T-helper 1 cell treated with Interleukin-12 subunit alpha and Interleukin-12 subunit beta and Interleukin-4 antibody, amounts not matched to agents 30 ng/mL and 1 ng/mL, for 36 hours (primary cell): Measurements from ENCODE around the gene CYP27C1. TPM values are rescaled to one million over a fixed set of nuclear protein-coding genes. Genes with fewer than 3 reads are reported as not detected.
"Not testable (repeated sequence)": the region's sequence is repeated elsewhere in the genome, so short reads cannot be mapped to it uniquely, and the experiment has no call there.

Source experiments
- intact Hi-C: fragments of 100-400 bp; cut with micrococcal nuclease; formaldehyde crosslinking; loops from one replicate; pipeline ENCODE4 v1.15.1; 2024
- total RNA-seq: library from RNA; stranded (reverse); gene quantifications from 2 replicates; pipeline ENCODE4 v1.2.3, GENCODE V29; 2022

CYP27C1 gene
- total RNA-seq, 1 donor from 2014 or later: not detected

DNA sequence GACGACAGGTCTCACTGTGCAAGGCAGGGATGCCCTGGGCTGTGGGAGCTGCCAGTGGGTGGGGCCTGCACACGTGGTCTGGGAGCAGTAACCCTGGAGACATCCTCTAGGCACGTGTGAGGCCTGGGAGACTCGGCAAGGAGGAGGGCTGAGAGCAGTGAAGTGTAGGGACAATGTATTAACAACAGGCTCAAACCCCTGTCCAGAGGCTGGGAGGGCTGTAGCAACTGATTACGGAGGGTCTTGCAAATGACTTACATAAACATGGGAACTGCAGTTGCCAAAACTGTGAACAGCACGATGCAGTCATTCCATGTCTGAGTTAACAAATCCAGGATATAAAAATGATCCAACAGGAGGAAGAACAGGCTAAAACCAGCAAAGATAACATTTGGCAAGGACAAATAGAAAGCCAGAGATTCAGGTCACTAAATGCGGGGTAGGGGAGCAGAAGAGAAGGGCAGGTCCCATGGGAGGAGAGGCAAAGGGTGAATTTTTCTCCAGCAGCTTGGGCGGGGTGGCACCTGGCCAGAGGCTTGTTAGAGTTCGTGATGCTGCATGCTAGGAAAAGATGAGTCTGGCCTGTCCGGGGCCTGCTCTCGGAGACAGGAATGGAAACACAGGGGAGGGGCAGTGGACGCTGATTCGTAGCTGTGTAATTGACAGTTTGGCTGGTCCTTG is 44.9 kb downstream of the CYP27C1 start:
- intact Hi-C loops: no loop called here

GRCh38 chr2:127174640-127175039 is 45.5 kb downstream of the CYP27C1 start:
- intact Hi-C loops: no loop called here

DNA sequence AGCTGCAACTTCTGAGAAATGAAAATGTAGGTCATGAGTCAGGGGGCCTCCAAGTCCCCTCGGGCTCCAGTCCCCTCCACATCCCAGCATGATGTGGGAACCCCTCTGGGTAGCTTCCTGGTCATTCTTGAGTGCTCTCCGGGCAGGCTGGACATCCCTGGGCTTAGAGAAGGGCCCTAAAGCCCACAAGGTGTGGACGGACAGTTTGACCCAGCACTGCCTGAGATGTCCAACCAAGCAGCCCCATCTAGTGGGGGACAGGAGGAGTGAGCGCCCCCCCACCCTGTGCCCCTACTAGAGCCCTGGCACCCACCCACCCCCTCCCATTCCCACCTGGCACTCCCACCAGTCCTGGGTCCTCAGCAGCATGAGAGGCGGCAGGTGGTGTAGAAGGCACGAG is 46.0 kb downstream of the CYP27C1 start:
- intact Hi-C loops: no loop called here

DNA sequence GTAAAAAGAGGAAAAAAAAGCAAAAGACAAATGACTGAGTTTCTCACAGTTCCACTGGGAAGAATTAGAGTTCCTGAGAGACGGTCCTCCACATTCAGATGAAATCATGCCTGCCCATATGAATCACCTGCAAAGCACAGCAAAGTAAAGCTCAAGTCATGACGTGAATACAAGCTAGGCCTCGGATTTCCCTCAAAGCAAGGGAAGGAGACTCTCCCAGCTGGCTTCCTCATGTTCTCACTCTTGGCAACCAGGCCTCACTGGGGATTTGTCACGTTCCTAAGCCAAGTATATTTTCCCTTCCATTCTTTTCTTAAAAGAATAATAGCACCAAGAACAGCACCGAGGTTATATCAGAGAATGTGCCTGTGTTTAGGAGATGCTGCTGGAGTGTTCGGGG is 47.0 kb downstream of the CYP27C1 start:
- intact Hi-C loops: no loop called here

GRCh38 chr2:127172306-127172705 is 47.8 kb downstream of the CYP27C1 start:
- intact Hi-C loops: no loop called here

- intact Hi-C loops: no loop called here
Observed at GRCh38 chr2:127170452-127171197, 49.5 kb downstream of the CYP27C1 start.

DNA sequence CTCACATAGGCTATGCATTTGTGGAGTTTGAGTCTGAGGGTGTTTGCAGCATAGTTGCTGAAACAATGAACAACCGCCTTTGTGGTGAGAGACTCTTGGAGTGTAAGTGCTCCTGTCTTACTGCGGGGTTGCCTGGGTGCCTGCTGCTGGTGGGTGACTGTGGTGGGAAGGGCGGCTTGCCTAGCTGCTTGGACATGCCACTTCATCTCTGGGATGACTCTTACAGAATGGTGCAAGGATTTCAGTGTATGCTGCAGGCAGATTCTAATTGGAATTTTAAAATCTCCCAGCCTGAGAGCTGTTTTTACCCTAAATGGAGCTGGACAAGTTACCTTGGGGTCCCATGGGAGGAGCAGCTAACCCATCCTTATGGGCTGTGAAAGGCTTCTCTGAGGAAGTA is 50.1 kb downstream of the CYP27C1 start:
- intact Hi-C loops: no loop called here

DNA sequence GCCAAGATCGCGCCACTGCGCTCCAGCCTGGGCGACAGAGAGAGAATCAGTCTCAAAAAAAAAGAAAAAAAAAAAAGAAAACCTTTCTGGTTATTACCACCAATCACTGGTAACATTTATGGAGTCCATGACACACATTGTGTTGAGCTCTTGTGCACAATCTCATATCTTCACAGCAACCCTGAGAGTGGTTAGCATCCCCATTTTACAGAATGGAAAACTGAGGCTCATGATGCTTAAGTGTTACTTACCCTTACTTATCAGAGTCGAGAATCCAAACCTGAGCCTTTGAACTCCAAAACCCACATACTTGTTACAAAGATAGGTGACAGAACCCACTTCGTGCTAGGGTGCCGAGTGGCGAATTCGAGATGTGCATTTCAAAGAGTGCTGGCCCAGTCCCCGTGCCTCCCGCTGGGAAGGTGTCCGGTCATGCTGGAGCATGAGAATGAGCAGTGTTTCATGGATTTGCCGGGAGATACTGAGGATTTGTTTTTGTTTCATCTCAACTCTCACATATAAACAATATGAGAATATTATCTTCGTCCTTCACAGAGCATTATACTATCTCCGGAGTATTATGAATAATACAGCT is 50.9 kb downstream of the CYP27C1 start:
- intact Hi-C loops: no loop called here

- intact Hi-C loops: no loop called here
Observed at GRCh38 chr2:127166231-127166860, 53.8 kb downstream of the CYP27C1 start.

DNA sequence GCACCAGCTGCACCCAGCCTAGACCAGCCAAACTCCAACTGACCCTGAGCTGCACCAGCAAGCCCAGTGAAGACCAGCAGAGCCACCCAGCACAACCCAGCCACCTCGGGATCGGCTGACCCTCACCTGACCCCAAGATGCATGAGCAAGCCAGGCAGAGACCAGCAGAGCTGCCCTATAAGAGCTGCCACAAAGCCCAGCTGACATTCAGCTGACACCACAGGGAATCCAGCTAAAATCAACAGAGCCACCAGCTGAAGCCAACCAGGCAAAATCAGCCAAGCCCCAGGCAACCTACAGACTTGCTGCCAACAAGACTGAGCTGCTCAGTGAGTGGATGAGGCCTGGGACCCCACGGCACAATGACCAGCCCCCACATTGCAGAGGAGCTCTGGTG is 54.6 kb downstream of the CYP27C1 start:
- intact Hi-C loops: no loop called here

GRCh38 chr2:127164761-127165538 is 55.1 kb downstream of the CYP27C1 start:
- intact Hi-C loops: no loop called here

DNA sequence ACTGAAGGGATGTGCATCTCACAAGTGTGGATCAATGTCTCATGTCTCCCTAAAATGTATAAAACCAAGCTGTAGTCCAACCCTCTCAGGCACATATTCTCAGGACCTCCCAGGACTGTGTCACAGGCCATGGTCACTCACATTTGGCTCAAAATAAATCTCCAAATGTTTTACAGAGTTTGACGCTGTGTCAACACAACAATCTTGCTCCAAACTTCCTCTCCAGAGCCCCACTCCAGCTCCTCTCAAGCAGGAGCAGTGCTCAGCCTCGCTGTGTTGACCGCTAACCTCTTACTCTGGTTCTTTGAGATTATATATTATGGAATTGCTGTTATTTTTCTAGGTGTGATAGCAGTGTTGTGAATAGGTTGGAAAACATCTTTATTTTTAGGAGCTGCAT is 56.2 kb downstream of the CYP27C1 start:
- intact Hi-C loops: no loop called here

DNA sequence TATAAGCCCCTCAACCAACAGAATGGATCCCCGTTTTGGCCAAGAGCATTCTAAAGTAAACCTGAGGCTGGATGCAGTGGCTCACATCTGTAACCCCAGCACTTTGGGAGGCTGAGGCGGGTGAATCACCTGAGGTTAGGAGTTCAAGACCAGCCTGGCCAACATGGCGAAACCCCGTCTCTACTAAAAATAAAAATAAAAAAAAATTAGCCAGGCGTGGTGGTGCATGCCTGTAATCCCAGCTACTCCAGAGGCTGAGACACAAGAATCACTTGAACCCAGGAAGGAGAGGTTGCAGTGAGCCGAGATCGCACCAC is 57.1 kb downstream of the CYP27C1 start:
- intact Hi-C loops: not testable (repeated sequence)

DNA sequence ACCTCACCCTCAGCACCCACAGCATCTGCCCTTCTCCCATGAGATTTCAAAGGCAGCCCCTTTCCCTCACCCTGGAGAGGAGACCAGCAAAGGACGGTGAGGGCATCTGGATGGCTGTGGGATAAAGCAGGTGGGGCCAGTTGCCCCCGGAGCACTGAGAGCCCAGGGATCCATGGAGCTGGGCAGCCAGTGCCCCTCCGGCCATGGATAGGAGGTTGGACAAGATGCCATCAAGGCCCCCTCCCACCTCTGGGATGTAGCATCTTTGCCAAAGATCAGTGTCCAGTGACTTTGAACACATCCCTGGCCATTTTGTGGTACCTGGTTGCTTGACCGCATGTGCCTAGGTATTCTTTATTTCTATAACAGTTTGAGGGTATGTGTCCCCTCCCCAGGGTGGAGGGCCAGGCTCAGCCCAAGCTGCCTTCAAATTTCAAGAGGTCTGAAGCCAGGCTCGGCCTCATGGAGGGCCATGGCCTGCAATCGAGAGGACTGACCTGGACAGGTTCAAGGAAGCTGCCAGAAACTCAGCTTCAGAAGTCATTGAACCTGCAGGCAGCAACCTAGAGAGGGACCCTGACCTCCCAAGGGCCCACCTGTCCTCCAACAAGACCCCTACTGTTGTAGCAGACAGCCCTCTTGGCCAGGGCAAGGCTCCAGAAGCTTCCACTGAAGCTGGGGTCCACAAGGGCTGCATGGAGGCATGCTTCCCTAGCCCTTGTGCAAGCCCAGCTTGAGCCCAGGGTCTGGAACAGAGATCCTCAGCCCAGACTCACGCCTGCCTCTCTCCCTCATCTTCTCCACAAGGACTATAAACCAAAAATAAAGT is 57.6 kb downstream of the CYP27C1 start:
- intact Hi-C loops: no loop called here

DNA sequence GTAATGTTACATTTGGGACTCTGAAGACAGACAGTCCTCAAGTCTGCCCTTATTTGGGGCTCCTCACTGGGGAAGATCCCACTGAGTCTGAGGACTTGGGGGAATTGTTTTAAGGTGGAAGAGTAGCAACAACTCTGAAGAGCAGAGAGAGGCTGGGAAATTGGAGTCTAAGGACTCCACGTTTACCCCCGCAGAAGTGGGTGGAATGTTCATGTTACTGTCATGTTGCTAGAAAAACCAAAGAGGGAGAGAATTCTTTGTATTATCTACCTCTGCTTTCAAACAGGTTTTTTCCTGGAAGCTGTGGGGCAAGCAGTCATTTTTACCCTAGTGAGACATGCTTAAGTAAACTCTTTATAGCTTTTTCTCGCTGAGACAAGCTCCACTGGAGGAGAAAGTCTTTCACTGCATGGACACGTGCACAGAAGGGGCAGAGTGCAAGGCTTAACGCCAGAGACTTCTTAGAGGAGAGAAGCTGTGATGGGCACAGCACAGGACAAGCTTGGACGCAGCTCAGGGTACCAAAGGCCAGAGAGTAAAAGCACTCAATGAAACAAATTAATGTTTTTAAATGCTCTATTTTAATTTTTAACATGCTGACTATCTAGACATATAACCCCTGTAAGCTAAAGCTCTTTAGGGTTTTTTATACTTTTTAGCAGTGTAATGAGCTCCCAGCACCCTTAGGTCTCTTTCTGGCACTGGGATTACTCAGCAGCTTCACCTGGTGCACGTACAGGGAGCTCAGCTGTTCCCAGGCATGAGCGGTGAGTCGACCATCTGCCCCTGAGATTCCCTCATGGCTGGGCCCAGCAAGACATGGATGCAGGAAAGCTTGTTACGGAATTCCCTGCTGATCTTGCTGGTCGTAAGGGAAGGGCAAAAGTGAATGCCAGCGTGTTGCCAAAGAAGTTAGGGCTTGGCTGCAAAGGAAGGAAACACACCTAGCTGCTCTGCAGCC is 58.6 kb downstream of the CYP27C1 start:
- intact Hi-C loops: no loop called here

DNA sequence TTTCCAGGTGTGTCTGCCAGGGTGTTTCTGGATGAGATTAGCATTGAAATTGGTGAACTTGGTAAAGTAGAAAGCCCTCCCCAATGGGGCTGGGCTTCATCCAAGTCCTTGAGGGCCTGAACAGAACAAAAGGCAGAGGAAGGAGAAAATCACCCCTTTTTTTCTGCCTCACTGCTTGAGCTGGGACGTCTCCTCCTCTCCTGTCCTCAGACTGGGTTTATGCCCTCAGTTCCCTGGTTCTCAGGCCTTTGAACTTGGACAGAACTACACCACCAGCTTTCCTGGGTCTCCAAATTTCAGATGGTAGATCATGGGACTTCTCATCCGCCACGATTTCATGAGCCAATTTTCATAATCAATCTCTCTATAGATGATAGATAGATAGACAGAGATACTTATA is 59.4 kb downstream of the CYP27C1 start:
- intact Hi-C loops: no loop called here

- intact Hi-C loops: no loop called here
Observed at GRCh38 chr2:127159543-127159942, 60.6 kb downstream of the CYP27C1 start.

DNA sequence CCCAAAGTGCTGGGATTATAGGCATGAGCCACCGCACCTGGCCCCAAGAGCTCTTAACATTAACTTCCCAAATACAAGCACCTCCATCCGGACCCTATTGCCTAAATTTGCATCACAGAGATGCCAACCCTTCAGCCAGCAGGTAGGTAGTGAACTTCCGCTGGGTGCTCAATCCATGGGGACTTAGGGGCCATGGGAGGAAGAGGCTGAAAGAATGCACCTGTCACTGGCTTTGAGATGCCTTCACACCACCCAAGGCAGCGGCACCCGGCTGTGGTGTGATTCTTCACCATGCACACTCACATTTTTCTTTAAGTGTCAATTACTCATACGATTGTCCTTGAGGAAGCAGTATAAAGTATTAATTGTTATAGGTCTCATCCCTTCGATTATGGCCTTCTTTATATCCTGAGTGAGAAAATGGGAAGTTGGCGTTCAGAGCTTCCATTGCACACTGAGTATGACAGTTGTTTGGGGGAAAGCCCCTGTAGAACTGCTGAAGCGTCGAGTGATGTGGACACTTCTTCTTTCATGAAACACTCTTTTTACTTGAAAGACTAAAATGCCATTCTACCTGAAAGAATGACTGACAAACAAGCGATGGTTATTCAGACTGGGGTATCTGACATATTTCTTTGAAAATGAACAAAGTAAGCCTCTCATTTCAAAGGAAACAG is 61.3 kb downstream of the CYP27C1 start:
- intact Hi-C loops: no loop called here
